ENCODE data around the gene AVPR1B. TPM values are rescaled to one million over a fixed set of nuclear protein-coding genes. Genes with fewer than 3 reads are reported as not detected.

AVPR1B gene
- total and polyA plus RNA-seq, 2 donors (not counting 3 experiments of a cell fraction or from before 2014, with no cell fraction given): not detected

GRCh38 chr1:206111271-206111927 is 5.8 kb downstream of the AVPR1B start:
- H3K9me3 ChIP-seq (replicated peaks; ENCODE audit: control insufficient read depth, insufficient read depth, low read length): no peaks in the 10 kb centered on the region
- H4K20me1 ChIP-seq (replicated peaks; ENCODE audit: control insufficient read depth, extremely low read depth, insufficient read depth, low read length): no peaks in the 10 kb centered on the region
- no peaks in the 10 kb centered on the region for H3K79me2 ChIP-seq (ENCODE audit: control insufficient read depth, insufficient read depth, low read length)
- CTCF ChIA-PET: interaction anchor here (1.1 to 6.9 kb wide), 5 partner anchors 81 to 193 kb away, joined by 3 to 319 read pairs (median 6); no protein-coding TSS in a partner anchor
- no peaks in the 10 kb centered on the region for H3K9me1 ChIP-seq (replicated peaks; ENCODE audit: control insufficient read depth, extremely low read depth, insufficient read depth, low read length)
- intact Hi-C loops (cut with micrococcal nuclease): no loop called here
- no peak for FAIRE-seq
- H3K27ac ChIP-seq (ENCODE audit: insufficient read depth, low read depth, low read length): no peak overlapping the region
- H3K27me3 ChIP-seq (ENCODE audit: control insufficient read depth in 2 of 2, insufficient read depth in 2 of 2, low read length in 2 of 2): peaks cover 2% of the 10 kb centered on the region in 2 experiments
- no peak overlapping the region for H3K9ac ChIP-seq (replicated peaks; ENCODE audit: extremely low read depth, insufficient read depth, low read length)
- DNase-seq (ENCODE audit: low read depth, low spot score): no peak
- H3K4me2 ChIP-seq (ENCODE audit: insufficient read depth, low read length): no peak overlapping the region
- no TSS peak for BruUV-seq (replicated peaks)
- H3K4me1 ChIP-seq (ENCODE audit: control insufficient read depth, extremely low read depth, insufficient read depth, low read length): peaks cover under 1% of the 10 kb centered on the region
- dilution Hi-C loops (cut with MboI; ENCODE audit: extremely low pct_ligation_motif_present, low sequenced_read_pairs): loop anchor here (25.0 kb wide), 1 partner anchor 124 kb away; no protein-coding TSS in a partner anchor
- H3K4me3 ChIP-seq (replicated peaks in 1 of 3; ENCODE audit: insufficient read depth in 1 of 3, low read depth in 1 of 3, low read length in 3 of 3): no peak overlapping the region
- no peak for TF ChIP-seq GATA2 (IDR thresholded peaks at IDR 0.05; ENCODE audit: insufficient read depth, insufficient read length, low read depth, low read length)
- no peak for TF ChIP-seq FOS (IDR thresholded peaks at IDR 0.05; ENCODE audit: borderline replicate concordance, insufficient read depth, low read length)
- TF ChIP-seq EZH2 (IDR thresholded peaks at IDR 0.05; ENCODE audit: borderline replicate concordance, low read depth, low read length, severe bottlenecking): no peak
- TF ChIP-seq POLR2AphosphoS5 (IDR thresholded peaks at IDR 0.05; ENCODE audit: insufficient read depth, low read depth, low read length): no peak
- TF ChIP-seq CTCF (IDR thresholded peaks at IDR 0.05; ENCODE audit: extremely low read depth in 1 of 2, insufficient read depth in 1 of 2, low read depth in 1 of 2, low read length in 2 of 2): no peak
- no peak for TF ChIP-seq POLR2A (IDR thresholded peaks at IDR 0.05; ENCODE audit: low read depth, low read length)
- TF ChIP-seq JUN (IDR thresholded peaks at IDR 0.05; ENCODE audit: borderline replicate concordance, insufficient read depth, insufficient read length, low read depth): no peak
- TF ChIP-seq, protein P1, sequence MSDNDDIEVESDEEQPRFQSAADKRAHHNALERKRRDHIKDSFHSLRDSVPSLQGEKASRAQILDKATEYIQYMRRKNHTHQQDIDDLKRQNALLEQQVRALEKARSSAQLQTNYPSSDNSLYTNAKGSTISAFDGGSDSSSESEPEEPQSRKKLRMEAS (IDR thresholded peaks at IDR 0.05; ENCODE audit: insufficient read depth, insufficient read length): no peak
- TF ChIP-seq MYC (IDR thresholded peaks at IDR 0.05; ENCODE audit: low read depth, low read length): no peak
- H2AFZ ChIP-seq (ENCODE audit: low read depth, low read length): no peak overlapping the region
- no peaks in the 10 kb centered on the region for H3K36me3 ChIP-seq (ENCODE audit: control insufficient read depth in 2 of 2, extremely low read depth in 1 of 2, insufficient read depth in 2 of 2, low read length in 2 of 2)
- POLR2A ChIA-PET: no interaction called here

Data from endothelial cell of umbilical vein (primary cell).